Measurements from ENCODE around the gene PSEN1.

The PSEN1 gene

GRCh38 chr14:73255693-73256225 is 119.5 kb downstream of the PSEN1 start:
- no peak for DNase-seq

- no peak for DNase-seq
Measured at GRCh38 chr14:73258076-73258475, 121.8 kb downstream of the PSEN1 start.

DNA sequence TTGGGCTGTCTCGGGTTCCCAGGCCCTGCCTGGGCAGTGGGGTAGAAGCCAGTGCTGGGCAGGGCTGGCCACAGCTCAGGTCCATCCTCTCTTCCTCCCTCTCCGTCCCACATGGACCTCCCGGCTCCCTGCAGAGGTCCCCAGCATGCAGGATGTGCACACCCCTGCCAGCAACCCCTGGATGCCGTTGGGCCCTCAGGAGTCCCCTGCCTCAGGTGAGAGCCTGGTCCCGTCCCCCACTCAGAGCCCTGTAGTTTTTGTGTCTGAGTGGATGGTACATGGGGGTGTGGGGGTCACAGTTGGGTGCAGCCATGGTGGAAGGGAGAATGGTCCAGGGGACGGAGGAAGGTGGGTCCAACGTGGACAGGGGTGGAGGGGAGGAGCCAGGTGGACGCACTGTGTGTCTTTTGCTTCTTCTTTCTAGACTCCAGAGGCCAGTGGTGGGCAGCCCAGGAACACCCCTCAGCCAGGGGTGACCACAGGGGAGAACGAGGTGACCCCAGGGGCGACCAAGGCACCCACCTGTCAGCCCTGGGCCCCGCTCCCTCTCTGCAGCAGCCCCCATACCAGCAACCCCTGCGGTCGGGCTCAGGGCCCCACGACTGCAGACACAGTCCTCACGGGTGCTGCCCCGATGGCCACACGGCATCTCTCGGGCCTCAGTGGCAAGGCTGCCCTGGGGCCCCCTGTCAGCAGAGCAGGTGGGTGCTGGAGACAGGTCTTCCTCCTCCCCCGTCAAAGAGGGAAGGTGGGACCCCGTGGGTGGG is 122.7 kb downstream of the PSEN1 start:
- DNase-seq: no peak

GRCh38 chr14:73259837-73260236 is 123.5 kb downstream of the PSEN1 start:
- no peak for DNase-seq

DNA sequence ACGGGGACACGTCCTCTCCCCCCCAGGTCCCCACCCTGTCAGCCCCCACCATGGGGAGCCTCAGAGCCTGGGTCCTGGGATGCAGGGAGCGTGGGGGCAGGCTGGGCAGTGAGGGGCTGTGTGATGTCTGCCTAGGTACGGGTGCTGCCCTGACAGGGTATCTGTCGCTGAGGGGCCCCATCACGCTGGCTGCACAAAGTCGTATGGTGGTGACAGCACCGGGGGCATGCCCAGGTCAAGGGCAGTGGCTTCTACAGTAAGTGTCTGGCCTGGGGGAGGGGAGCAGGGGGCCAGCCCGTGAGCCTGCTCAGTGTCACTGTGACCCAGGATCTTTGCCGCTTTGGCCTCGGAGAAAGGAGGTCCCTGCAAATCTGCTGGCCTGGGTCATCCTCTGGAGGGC is 124.3 kb downstream of the PSEN1 start:
- DNase-seq: no peak

DNA sequence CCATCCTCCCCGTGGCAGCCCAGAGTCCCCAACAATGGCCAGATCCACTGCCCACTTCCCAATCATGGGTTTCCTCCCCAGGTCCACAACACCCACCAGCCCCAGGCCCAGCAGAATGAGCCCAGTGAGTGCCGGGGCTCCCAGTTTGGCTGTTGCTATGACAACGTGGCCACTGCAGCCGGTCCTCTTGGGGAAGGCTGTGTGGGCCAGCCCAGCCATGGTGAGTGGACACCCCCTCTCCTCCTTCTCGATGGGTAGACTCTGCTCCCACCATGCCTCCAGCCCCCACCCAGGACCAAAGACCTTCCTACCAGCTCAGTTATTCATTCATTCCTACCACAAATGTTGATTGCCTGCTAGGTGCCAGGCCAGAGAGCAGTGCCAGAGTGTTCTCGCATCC is 124.8 kb downstream of the PSEN1 start:
- no peak for DNase-seq

DNA sequence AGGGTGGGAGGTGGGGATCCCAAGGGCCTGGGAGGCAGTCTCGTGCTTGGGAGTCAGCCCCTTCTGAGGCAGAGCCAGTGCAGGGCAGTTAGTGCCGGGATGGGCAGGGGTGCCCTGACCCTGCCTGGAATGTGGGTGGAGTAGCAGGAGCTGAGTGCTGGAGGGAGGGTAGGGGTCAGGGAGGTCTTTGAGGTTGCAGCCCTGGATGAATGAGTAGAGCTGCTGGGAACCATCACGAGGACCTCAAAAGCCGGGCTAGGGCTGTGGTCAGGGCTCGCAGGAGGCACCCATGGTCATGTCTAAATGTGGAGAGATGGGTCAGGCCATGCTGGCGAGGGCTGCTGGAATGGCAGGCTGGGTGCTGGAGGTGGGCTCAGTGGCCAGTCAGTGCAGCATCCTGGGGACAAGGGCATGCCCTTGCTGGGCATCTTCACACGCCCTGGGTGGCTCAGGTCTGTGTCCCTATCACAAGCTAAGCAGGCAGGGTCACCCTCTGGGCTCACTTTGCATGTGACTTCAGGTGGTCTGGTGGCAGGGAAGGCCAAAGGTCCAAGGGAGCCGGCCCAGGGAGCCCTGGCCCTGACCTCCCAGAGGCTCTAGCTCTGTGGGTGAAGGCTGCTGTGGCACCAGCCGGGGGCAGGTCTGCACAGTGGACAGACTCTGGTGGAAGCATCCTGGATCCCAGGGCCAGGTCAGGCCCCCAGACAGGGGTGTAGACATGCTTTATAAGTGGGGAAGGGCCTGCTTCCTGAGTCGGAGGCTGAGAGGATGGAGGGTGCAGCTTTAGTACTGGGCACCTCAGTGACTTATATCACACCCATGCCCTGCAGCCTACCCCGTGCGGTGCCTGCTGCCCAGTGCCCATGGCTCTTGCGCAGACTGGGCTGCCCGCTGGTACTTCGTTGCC is 125.5 kb downstream of the PSEN1 start:
- DNase-seq: no peak

DNA sequence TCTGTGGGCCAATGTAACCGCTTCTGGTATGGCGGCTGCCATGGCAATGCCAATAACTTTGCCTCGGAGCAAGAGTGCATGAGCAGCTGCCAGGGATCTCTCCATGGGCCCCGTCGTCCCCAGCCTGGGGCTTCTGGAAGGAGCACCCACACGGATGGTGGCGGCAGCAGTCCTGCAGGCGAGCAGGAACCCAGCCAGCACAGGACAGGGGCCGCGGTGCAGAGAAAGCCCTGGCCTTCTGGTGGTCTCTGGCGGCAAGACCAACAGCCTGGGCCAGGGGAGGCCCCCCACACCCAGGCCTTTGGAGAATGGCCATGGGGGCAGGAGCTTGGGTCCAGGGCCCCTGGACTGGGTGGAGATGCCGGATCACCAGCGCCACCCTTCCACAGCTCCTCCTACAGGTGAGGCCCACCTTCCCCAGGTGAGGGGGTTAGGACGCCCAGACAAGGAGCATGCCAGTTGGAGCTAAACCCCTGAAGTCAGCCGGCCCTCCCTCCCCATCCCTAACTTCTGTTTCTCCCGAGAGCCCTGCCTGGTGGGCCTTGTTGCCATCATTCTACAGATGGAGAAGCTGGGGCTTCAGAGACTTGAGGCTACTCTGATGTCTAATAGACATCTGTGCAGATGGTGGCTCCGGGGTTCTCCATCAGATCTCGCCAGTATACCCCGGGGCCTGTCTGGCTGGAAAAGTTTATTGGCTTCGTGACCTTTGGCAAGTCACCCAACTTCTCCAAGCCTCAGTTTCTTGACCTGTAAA is 126.3 kb downstream of the PSEN1 start:
- DNase-seq: no peak

- no peak for DNase-seq
Measured at GRCh38 chr14:73263606-73264005, 127.3 kb downstream of the PSEN1 start.

- no peak for DNase-seq
Measured at GRCh38 chr14:73264080-73264884, 128.0 kb downstream of the PSEN1 start.

DNA sequence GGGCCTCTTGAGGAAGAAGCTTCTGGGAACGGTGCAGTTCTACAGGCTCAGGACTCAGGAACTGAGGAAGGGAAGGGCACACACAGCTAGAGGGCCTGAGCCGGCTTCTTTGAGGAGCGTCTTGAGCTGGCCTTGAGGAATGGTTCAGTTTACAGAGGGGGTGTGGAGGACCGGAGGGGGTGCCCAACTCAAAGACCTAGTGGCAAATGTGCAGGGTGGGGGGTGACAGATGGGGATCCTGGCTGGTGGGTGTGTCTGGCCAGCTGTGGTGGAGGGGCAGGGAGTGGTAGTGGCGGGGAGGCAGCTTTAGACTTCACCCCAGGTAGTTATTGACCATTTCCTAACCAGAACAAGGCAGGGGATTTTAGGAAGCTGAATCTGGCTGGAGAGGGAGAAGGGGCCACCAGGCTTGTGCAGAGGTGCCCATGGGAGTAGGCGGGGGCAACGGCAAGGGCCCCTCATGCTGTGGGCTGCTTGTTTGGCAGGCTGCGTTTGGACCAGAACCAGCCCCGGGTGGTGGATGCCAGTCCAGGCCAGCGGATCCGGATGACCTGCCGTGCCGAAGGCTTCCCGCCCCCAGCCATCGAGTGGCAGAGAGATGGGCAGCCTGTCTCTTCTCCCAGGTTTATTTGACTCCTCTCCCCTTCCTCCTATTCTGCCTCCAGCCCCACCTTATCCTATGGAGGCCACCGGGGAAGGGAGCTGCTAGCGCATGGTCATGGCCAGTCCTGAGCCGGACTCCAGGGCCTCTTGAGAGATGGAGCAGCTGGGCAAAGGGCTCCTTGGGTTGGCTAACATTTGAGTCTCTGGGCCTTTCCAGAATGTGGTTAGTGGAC is 128.8 kb downstream of the PSEN1 start:
- DNase-seq: no peak

DNA sequence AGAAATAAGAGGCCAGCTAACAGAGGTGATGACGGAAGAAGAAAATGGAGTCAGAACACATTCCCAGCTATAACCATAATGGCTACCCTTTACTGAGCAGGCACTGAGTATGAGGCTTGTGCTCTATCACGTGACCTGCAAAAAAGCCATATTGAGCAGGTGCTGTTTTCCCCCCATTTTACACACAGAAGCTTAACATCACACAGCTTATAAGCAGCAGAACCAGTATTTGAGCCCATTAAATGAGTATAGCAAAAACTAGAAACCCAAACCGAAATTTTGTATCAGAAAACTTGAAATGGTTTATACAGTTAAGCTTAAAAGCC is 129.4 kb downstream of the PSEN1 start:
- no peak for DNase-seq

- no peak for DNase-seq
Measured at GRCh38 chr14:73266317-73266716, 130.0 kb downstream of the PSEN1 start.

- no peak for DNase-seq
Measured at GRCh38 chr14:73267474-73267873, 131.2 kb downstream of the PSEN1 start.

DNA sequence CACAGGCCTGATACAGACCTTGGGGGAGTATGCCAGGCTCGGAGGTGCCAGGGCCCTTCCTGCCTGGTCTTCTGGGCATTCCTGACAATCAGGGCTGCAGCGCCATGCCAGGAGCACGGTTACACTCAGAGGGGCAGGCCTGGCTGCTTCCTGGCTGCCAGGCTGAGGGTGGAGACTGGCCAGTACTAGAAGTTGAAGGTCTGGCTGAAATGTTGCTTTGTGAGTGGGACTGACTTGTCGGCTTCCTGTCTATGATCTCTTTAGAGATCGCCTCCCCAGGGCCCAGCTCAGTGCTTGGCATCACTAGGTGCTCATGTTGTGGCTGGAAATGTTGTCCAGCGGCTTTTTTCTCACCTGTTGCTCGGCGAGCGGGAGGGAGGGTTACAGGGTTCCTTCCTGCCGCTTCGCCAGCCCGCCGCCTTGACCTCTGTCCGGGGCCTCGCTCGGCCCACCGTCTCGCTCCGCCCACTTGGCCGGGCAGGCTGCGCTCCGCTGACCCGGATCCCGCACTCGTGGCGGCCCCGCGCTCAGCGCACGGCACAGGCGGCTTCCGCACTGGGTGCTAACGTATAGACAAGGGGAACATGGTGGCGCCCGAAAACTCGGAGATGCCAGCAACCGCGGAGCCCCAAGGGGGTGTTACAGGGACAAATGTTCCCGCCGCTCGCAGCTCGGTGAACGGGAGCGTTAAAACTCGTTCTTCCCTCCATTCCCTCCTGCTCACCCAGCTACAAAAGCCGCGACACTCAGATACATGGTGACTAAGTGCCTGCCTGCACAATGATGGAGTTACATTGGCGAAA is 133.6 kb downstream of the PSEN1 start:
- no peak for DNase-seq

DNA sequence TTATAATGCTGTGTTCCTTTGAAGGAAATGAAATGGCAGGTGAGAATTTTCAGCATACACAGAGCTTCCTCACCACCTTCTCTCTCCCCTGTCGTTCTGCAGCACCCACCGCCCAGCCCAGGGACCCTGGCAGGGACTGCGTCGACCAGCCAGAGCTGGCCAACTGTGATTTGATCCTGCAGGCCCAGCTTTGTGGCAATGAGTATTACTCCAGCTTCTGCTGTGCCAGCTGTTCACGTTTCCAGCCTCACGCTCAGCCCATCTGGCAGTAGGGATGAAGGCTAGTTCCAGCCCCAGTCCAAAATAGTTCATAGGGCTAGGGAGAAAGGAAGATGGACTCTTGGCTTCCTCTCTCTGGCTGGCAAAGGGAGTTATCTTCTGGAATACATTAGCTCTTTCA is 136.1 kb downstream of the PSEN1 start:
- DNase-seq: no peak
